ENCODE data around the gene CREM. TPM values are rescaled to one million over a fixed set of nuclear protein-coding genes. Genes with fewer than 3 reads are reported as not detected.
A peak's percentile ranks its signal among the peaks of the same experiment; 100 is the strongest.
"Not testable (repeated sequence)": the region's sequence is repeated elsewhere in the genome, so short reads cannot be mapped to it uniquely, and the experiment has no call there.

Gene CREM
- total RNA-seq, 2 donors from 2014 or later: 11.3 to 14.5 TPM

DNA sequence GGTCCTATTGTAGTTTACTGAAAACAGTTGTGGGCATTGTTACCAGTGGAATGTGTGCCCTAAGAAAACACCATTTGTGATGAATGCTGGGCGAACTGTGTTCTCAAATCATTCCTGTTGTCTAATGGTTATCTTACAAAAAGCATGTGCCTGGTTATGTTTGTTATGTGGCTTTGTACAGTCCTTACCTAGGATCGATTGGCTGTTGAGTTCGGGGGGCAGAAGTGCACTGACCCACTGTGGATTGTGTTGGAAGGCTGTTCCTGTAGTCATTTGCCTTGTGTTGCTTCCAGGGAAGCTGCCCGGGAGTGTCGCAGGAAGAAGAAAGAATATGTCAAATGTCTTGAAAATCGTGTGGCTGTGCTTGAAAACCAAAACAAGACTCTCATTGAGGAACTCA is 84.3 kb downstream of the CREM start:
- intact Hi-C loops (cut with DNase I, micrococcal nuclease): loop anchor here in 1 of 2 donors (10.0 kb wide), 1 partner anchor 86 kb away; the partner anchor contains the start of gene CREM
- DNase-seq: no peak
- no peak for ATAC-seq

DNA sequence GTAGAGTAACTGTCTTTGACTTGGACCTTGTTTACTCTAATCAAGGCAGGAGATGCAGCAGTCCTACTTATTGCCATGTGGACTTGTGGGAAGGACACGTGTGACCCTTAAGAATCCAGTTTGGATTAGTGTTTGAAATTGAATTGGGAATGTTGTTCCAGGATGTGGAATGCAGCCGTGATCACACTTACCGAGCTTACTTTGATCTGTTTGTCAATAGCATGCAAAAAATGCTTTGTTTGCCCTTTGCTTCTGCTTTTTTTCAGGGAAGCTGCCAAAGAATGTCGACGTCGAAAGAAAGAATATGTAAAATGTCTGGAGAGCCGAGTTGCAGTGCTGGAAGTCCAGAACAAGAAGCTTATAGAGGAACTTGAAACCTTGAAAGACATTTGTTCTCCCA is 84.7 kb downstream of the CREM start:
- intact Hi-C loops (cut with DNase I, micrococcal nuclease): loop anchor here in 1 of 2 donors (10.0 kb wide), 1 partner anchor 87 kb away; the partner anchor contains the start of gene CREM
- no peak for ATAC-seq

DNA sequence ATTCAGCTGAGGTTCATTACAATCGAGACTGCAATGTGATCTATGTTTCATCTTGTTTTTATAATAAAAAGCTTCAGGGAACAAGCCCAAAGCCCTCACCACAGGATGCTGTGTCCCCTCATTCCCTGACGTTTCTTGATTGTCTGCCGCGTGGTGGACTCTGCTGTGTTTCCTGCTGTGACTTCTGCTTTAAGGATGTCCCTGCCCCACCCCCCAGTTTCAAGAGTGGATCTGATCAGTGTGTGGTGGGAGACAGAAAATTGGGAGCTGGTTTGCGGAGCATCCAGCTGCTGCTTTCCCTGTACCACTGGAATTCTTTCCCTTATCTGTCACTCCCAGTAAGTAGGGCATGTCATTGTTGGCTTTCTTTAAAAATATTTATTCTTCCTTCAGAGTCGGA is 86.2 kb downstream of the CREM start:
- DNase-seq: peak; percentile 31
- no peak for ATAC-seq
- intact Hi-C loops (cut with DNase I, micrococcal nuclease): loop anchor here in 1 of 2 donors (10.0 kb wide), 1 partner anchor 88 kb away; the partner anchor contains the start of gene CREM

More for the DNA sequence above, 84.7 kb downstream of the CREM start:
- no peak for DNase-seq

DNA sequence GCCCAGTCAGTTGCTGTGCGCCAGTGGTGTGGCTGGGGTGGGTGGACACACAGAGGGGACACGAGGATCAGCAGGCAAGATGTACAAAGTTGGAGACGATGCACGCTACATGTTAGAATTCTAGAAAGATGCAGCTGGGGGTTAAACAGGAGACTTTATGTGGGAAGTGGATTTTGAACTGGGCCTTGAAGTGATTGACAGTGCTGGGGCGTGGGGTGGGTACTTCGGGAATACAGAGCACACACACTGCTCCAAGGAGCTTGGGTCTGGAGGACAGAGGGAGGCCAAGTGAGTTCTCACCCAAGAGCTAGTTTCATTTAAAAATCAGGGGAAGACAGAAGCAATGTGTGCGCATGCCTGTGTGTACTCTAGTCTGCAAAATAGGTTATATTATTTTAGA is 87.1 kb downstream of the CREM start:
- intact Hi-C loops (cut with DNase I, micrococcal nuclease): loop anchor here in 1 of 2 donors (10.0 kb wide), 1 partner anchor 89 kb away; the partner anchor contains the start of gene CREM
- DNase-seq (no peak), ATAC-seq (no peak)

DNA sequence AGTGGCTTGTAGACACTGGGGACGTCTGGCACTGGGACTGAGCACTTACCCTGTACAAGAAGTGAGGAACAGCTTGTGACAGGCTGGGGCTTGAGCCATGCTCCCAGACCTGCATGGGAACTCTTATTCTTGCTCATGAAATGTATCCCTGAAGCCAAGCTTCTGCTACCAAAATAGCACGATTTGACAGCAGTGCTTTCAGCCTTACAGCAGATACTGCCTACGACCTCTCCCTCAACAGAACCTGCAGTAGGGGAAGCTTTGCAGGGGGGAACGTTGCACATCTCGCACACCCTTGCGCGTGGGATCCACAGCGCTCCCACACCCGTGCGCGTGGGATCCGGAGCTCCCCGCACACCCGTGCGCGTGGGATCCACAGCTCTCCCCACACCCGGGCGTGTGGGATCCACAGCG is 88.0 kb downstream of the CREM start:
- ATAC-seq (no peak), DNase-seq (no peak)
- intact Hi-C loops (cut with DNase I, micrococcal nuclease): loop anchor here (5.0 to 10.0 kb wide), 2 partner anchors 90 to 92 kb away; partner anchors contain the start of gene CREM (in 1 of the 2)

DNA sequence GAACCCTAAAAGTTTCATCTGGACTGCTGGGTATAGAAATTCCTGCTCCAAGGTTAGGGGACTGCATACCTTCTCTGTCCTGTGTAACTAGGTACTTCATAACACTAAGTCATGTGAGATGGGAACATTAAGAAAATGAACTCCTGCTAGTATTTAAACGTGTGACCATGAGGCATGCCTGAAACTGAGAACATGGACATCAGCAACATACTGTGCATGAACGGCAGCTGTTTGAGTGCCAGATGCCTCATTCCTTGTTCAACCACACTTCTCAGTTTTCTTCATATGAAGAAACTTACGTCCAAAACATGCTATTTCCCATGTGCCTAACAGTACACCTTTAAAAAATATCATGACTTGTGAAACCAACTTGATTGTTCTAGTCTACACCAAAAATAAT is 88.5 kb downstream of the CREM start:
- no peak for ATAC-seq
- intact Hi-C loops (cut with DNase I, micrococcal nuclease): loop anchor here (5.0 to 10.0 kb wide), 2 partner anchors 90 to 93 kb away; partner anchors contain the start of gene CREM (in 1 of the 2)
- DNase-seq: no peak

DNA sequence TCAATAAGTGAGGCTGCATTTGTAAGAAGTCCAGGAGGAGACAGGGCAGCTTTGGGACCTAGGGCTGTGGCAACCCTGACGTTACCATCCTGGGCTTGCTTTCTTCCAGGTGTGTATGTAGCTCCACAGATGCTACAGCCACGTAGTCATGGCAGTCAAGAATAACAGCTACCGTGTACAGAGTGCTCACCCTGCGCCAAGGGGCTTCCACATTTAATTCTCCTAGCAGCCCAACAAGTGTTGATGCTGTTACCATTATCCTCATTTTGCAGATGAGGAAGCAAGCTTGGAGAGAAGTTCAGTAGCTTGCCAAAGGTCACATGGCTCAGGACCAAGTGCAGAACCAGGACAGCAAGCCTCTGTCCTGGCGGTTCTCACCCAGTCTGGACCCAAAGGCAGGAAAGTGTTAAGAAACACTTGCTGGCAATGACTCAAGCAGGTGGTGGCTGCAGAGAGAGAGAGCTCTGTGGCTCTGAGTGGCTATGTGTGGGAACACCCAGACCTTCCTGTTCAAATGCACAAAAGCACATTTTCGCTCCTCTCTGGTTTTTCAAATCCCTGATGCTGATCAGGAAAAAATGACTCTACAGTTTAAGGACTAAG is 89.8 kb downstream of the CREM start:
- intact Hi-C loops (cut with DNase I, micrococcal nuclease): loop anchor here (5.0 to 10.0 kb wide), 2 partner anchors 92 to 94 kb away; partner anchors contain the start of gene CREM (in 1 of the 2)
- peak; percentile 26 to 38 for DNase-seq
- peak; percentile 63 for ATAC-seq

DNA sequence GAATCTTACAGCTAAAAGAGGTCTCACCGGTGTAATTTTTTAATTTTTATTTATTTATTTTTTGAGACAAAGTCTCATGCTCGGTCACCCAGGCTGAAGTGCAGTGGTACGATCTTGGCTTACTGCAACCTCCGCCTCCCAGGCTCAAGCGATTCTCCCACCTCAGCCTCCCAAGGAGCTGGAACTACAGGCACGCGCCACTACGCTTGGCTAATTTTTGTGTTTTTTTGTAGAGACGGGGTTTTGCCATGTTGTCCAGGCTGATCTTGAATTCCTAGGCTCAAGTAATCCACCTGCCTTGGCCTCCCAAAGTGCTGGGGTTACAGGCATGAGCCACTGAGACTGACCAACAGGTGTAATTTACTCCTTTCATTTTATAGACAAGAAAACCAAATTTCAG is 90.3 kb downstream of the CREM start:
- not testable (repeated sequence) for DNase-seq, ATAC-seq
- intact Hi-C loops (cut with DNase I, micrococcal nuclease): loop anchor here (5.0 to 10.0 kb wide), 2 partner anchors 92 to 95 kb away; partner anchors contain the start of gene CREM (in 1 of the 2)

DNA sequence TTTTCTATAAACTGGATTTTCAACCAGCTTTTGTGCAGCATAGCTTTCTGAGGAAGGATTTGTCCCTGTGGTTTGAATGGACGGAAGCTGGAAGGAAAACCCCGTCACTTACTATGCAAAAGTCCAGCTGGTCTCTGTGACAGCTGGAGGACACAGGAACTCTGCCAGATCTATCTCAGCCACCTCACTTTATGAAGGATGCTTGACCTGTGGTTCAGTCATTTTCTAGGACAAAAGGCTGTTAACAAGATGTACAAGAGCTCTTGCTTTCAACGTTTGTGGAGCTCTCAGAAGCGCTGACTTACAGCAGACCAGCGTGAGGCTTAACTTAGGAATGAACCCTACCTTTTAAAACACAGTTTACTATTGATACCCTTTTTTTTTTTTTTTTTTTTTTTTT is 90.8 kb downstream of the CREM start:
- intact Hi-C loops (cut with DNase I, micrococcal nuclease): loop anchor here (5.0 to 10.0 kb wide), 2 partner anchors 93 to 95 kb away; partner anchors contain the start of gene CREM (in 1 of the 2)
- DNase-seq (no peak), ATAC-seq (no peak)

DNA sequence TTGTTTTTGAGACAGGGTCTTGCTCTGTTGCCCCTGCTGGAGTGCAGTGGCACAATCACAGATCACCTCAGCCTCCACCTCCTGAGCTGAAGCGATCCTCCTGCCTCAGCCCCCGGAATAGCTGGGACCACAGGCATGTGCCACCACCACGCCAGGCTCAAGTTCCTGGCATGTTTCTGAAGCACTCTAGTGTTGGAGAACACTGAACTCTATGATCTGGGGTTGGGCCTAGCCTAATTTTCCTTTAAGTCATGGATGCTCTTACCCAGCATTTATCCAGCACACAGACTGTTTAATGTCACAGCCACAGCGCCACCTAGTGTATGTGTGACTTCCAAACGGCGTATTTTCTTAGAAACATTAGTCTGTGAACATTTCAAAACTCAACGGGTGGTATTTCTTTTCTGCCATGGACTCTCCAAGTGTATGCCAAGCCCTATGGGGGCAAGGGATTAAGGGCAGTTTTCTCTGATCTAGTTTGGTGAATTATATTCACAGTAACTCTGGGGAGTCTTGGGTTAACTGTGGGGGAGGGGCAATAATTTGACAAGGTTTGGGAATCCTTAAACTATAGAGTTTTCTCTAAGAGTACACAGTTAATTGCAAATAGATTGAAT is 91.8 kb downstream of the CREM start:
- peak; percentile 81 for ATAC-seq
- intact Hi-C loops (cut with DNase I, micrococcal nuclease): loop anchor here (5.0 to 10.0 kb wide), 2 partner anchors 94 to 96 kb away; partner anchors contain the start of gene CREM (in 1 of the 2)
- DNase-seq: peak; percentile 64 to 92

DNA sequence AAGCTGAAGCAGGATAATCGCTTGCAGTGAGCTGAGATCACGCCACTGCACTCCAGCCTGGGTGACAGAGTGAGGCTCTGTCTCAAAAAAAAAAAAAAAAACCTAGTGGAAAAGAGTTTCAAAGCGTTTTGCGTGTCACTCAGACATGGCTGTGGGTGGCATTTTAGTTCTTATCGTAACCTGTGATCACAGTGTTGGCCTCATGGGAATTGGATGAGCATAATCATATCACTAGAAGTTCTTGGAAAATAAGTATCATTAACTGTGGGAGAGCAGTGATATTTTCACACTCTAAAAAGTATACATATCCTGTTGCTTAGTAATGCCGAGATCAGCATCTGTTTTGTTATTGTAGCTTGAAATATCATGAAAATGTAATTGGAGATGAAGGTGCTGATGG is 92.6 kb downstream of the CREM start:
- no peak for ATAC-seq
- intact Hi-C loops (cut with DNase I, micrococcal nuclease): loop anchor here (5.0 to 10.0 kb wide), 2 partner anchors 94 to 97 kb away; partner anchors contain the start of gene CREM (in 1 of the 2)

DNA sequence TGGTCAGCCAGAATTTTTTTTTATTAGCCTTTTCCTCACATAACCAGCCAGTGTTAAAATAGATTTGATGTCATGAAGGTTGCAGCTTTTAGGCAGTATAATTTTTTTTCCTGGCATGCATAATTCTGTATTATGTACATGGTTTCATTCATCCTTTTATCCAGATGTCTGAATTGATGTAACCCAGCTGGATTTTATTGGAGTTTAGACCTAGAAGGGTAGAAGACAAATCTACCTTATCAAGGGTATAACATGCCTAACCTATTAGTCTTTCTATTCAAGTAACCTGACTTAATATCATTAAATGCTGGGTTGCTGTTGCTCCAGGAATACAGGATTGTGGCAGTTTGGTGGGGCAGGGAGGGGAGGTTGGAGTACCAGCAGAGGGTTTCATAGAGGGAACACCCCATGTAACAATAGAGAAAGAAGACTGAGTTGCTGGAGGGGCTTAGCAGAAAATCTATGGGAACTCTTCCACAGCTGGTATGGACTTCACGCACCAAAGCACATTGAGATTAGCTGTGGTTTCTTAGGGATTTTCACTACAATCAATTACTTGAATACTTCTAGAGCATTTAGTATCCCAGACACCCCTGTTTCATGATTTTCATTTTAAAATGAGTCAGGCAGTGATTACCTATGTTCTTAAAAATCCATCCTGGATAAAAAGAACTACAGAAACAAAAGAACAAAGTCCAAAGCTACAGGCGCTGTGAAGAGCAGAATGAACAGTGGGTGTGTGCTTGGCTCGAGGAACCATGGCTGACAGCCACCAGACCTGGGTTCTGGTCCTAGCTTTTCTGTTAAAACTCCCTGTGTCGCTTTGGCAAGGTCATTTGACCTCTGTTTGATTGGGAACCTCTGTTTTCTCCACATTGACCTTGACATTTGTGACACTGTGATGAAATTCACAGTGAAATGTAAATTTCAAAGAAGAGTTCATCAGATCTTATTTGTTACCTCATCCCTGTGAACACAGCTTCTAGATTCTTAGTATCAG is 93.5 kb downstream of the CREM start:
- peak; percentile 65 for ATAC-seq
- DNase-seq: no peak
- intact Hi-C loops (cut with DNase I, micrococcal nuclease): loop anchor here (5.0 to 10.0 kb wide), 2 partner anchors 95 to 98 kb away; partner anchors contain the start of gene CREM (in 1 of the 2)

More for the DNA sequence above, 92.6 kb downstream of the CREM start:
- DNase-seq: no peak

DNA sequence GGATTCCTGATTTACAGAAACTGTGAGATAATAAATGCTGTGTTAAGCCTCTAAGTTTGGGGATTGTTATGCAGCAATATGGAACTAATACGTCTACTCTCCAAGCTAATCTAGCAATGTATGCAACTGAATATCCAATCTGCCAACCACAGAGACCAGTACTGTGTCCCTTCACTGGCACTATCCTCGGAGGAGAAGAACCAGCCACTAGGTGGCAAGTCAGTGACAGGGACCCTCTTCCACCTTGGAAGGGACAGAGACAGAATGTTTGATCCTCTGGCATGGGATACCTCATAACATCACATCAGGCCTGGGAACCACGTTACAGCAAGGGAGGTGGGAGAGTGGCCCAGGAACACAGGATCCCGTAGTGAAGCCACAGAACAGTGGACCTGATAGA is 96.4 kb downstream of the CREM start:
- ATAC-seq (no peak), DNase-seq (no peak)
- intact Hi-C loops (cut with DNase I, micrococcal nuclease): no loop called here

DNA sequence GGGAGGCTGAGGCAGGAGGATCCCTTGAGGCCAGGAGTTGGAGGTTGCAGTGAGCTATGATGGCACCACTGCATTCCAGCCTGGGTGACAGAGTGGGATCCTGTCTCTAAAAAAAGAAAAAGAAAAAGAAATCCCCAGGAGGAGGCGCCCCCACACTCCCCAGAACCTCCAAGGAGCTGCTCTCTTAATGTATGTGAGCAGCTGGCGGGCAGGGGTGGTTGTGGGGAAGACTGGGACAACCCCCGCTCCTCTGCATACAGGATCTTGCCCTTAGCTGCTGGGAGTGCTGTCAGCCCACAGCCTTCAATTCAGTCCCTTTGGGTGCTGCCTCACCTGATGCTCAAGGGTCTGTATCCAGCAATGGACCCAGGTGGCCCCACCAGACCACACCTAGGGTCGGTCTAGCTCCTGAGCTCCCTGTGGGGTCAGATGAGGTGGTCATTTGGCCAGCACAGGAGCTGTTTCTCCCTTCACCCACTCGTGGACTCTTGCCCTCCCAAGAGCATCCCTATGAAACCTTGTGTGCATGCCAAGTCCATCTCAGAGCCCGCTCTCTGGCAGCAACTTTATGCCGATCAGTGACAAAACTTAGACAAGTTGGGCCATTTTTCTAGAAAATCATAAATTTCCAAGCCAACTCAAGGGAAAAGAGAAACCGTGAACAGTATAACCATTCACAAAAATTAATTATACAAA is 97.5 kb downstream of the CREM start:
- intact Hi-C loops (cut with DNase I, micrococcal nuclease): no loop called here
- no peak for ATAC-seq

DNA sequence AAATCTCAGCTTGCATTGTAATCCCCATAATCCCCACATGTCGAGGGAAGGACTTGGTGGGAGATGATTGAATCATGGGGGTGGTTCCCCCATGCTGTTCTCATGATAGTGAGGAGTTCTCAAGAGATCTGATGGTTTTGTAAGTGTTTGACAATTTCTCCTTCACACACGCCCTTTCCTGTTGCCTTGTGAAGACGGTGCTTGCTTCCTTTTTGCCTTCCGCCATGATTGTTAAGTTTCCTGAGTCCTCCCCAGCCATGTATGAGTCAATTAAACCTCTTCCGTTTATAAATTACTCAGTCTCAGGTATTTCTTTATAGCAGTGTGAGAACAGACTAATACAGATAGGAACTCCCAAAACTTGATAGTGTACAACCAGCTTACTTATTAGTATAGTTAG is 98.6 kb downstream of the CREM start:
- no peak for ATAC-seq
- no peak for DNase-seq
- intact Hi-C loops (cut with DNase I, micrococcal nuclease): no loop called here

More for the DNA sequence above, 97.5 kb downstream of the CREM start:
- DNase-seq: no peak

DNA sequence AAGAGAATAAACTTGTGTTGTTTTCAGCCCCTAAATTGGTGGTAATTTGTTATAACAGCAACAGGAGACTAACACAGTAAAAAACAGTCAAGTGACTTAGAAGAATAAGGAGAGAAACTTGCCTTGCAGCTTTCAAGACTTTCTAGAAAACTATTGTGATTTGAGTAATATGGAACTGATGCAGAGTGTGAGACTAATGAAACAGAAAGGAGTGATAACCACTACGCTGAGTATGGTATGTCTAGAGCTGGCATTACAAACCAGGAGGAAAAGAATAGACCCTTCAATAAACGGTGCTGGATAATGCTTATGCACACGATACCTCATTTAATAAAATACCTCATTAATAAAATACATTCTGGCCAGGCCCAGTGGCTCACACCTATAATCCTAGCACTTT is 99.9 kb downstream of the CREM start:
- intact Hi-C loops (cut with DNase I, micrococcal nuclease): no loop called here
- ATAC-seq (no peak), DNase-seq (no peak)

DNA sequence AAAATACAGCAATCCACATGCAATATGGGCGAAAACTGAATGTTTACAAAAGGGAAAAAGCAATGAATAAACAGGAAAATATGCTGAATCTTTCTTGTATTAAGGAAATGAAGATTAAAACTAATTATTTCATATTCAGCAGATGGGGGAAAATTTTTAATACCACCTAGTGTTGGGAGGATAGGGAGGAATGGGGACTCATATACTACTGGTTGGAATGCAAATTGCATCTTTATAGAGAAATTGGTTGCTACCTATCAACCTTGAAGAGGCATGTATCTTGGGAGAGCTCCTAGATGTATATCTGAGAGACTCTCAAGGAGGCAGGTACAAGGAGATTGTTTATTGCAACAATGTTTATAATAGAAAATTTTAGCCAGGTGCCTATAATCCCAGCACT is 101.4 kb downstream of the CREM start:
- ATAC-seq (no peak), DNase-seq (no peak)
- intact Hi-C loops (cut with DNase I, micrococcal nuclease): no loop called here

DNA sequence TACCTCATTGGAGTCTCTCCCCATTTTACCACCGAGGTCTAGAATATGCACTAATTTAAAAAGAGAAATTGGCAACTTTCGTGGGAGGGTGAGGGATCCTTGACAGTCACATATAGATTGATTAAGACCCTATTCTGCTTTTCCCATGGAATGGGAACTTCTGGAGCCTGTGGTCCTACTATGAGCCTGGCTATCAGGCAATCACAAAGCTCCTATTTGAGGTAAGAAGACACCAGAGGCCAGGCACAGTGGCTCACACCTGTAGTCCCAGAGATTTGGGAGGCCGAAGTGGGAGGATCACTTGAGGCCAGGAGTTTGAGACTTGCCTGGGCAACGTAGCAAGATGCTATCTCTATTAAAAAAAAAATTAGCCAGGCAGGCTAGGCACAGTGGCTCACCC is 105.0 kb downstream of the CREM start:
- intact Hi-C loops (cut with DNase I, micrococcal nuclease): no loop called here
- DNase-seq: no peak

More for the DNA sequence above, 105.0 kb downstream of the CREM start:
- ATAC-seq: no peak

All from left colon (tissue), 2 donors.